ENCODE measurements around the gene ERCC1. TPM values are rescaled to one million over a fixed set of nuclear protein-coding genes. Genes with fewer than 3 reads are reported as not detected.

ERCC1 gene
- total RNA-seq, 6 experiments from 2014 or later = 19.2 to 29.4 (median 22.6) TPM

GRCh38 chr19:45448425-45448756 lies 24.7 kb upstream of the ERCC1 start:
- Histone ChIP-seq H3K9me3 (no peaks in the 10 kb centered on the region), H3K36me3 (no peaks in the 10 kb centered on the region), H3K27ac (no peak overlapping the region), H3K27me3 (no peaks in the 10 kb centered on the region), H3K4me3 (no peak overlapping the region), H3K4me1 (peaks cover 0 to 12% (median 6%) of the 10 kb centered on the region in 4 donors)
- no peak for DNase-seq
- TF ChIP-seq POLR2A (IDR thresholded peaks at IDR 0.05) (no peak), CTCF (IDR thresholded peaks at IDR 0.05) (no peak)
- intact Hi-C loops (cut with DNase I) = no loop called here
- ATAC-seq = no peak
- WGBS (ENCODE audit: insufficient coverage, low coverage, low lambda C conversion rate, missing lambda C conversion rate) = 81% methylated on average over 3 of the region's 3 CpGs

DNA sequence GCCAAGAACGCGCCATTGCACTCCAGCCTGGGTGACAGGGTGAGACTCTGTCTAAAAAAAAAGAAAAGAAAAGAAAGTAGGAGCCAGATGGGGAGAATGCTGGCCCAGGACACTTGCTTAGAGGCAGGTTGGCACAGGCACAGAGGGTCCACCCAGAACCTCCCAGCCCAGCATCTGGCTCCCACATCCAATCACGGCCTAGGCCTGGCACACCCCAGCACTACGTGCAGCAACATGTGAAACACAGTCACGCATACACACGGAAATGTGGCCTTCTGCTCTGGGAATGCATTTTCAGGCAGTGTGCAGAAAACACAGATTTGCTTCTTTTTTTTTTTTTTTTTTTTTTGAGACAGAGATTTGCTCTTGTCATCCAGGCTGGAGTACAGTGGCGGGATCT lies 23.2 kb upstream of the ERCC1 start:
- intact Hi-C loops (cut with DNase I) = no loop called here
- no peaks in the 10 kb centered on the region for H3K27me3 ChIP-seq
- H3K4me1 ChIP-seq = peaks cover 0 to 13% (median 8%) of the 10 kb centered on the region in 4 donors

DNA sequence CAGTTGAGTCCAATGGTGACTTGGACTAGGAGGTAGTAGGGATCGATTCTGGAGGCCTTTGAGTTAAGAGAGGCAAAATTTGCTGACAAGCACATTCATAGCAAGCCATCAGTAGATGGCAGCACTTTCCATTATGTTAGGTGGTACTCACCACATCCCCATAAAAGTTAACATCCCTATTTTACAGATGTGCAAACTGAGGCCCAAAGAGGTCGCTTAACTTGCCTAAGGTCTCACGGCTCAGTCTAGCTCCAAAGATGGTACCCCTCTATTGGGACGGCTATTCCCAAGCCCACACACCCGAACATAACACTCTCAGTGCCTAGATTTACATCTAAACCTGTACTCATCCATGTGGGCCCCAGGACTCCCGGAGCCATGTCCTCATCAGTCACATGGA lies 22.6 kb upstream of the ERCC1 start:
- H3K36me3 ChIP-seq = no peaks in the 10 kb centered on the region
- H3K4me1 ChIP-seq = peaks cover 0 to 13% (median 8%) of the 10 kb centered on the region in 4 donors
- no peaks in the 10 kb centered on the region for H3K27me3 ChIP-seq
- DNase-seq = no peak
- no peak for ATAC-seq
- TF ChIP-seq POLR2A (IDR thresholded peaks at IDR 0.05) (no peak), CTCF (IDR thresholded peaks at IDR 0.05) (peak in 3 of 4 donors; percentile 37 to 43 (median 38))
- H3K27ac ChIP-seq = no peak overlapping the region
- no peaks in the 10 kb centered on the region for H3K9me3 ChIP-seq
- H3K4me3 ChIP-seq = no peak overlapping the region
- intact Hi-C loops (cut with DNase I) = no loop called here
- WGBS (ENCODE audit: insufficient coverage, low coverage, low lambda C conversion rate, missing lambda C conversion rate) = 0% methylated on average over 1 of the region's 6 CpGs

More for the DNA sequence above, 23.2 kb upstream of the ERCC1 start:
- H3K9me3 ChIP-seq = no peaks in the 10 kb centered on the region
- ATAC-seq = no peak
- TF ChIP-seq POLR2A (IDR thresholded peaks at IDR 0.05) (no peak), CTCF (IDR thresholded peaks at IDR 0.05) (no peak)
- no peak overlapping the region for H3K27ac ChIP-seq
- no peak for DNase-seq
- 85% methylated on average over 3 of the region's 7 CpGs for WGBS (ENCODE audit: insufficient coverage, low coverage, low lambda C conversion rate, missing lambda C conversion rate)
- no peak overlapping the region for H3K4me3 ChIP-seq
- no peaks in the 10 kb centered on the region for H3K36me3 ChIP-seq

GRCh38 chr19:45445139-45445538 lies 21.4 kb upstream of the ERCC1 start:
- intact Hi-C loops (cut with DNase I) = no loop called here
- ATAC-seq (no peak), DNase-seq (no peak)
- 83% methylated on average over 4 of the region's 4 CpGs for WGBS (ENCODE audit: insufficient coverage, low coverage, low lambda C conversion rate, missing lambda C conversion rate)
- Histone ChIP-seq H3K27me3 (no peaks in the 10 kb centered on the region), H3K4me3 (no peak overlapping the region), H3K4me1 (peaks cover 0 to 13% (median 6%) of the 10 kb centered on the region in 4 donors), H3K9me3 (no peaks in the 10 kb centered on the region), H3K36me3 (no peaks in the 10 kb centered on the region), H3K27ac (no peak overlapping the region)
- TF ChIP-seq POLR2A (IDR thresholded peaks at IDR 0.05) (no peak), CTCF (IDR thresholded peaks at IDR 0.05) (no peak)

All from right lobe of liver (tissue), 6 donors.